GM12872 (cell line): ENCODE data around the gene F2RL3.

Experiments
- TF ChIP-seq, protein P1 (sequence below): IDR thresholded peaks from 3 replicates; pipeline ENCODE4 v1.5.1; 2011; ENCODE audit warnings: low read depth, mild to moderate bottlenecking, low read length, moderate library complexity; ENCODE audit not compliant: insufficient read depth

Gene F2RL3

DNA sequence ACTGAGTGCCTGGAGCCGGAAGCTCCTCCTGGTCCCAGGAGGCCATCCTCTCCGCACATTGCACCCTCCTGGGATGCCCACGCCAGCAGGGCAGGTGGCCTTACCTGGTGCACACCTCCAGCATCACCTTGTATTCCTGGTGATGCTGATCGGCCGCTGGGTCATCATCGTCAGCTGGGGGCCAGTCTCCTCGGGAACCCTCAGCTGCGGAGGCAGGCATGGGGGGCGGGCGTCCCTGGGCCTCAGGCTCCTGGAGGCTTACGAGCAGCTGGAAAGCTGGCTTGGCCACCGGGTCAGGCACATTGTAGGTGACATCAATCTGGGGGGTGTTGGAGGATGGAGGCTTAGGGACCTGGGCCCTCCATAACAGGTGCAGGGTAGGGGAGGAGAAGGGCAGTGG, 13.7 kb downstream of the F2RL3 start:
- TF ChIP-seq, protein P1, sequence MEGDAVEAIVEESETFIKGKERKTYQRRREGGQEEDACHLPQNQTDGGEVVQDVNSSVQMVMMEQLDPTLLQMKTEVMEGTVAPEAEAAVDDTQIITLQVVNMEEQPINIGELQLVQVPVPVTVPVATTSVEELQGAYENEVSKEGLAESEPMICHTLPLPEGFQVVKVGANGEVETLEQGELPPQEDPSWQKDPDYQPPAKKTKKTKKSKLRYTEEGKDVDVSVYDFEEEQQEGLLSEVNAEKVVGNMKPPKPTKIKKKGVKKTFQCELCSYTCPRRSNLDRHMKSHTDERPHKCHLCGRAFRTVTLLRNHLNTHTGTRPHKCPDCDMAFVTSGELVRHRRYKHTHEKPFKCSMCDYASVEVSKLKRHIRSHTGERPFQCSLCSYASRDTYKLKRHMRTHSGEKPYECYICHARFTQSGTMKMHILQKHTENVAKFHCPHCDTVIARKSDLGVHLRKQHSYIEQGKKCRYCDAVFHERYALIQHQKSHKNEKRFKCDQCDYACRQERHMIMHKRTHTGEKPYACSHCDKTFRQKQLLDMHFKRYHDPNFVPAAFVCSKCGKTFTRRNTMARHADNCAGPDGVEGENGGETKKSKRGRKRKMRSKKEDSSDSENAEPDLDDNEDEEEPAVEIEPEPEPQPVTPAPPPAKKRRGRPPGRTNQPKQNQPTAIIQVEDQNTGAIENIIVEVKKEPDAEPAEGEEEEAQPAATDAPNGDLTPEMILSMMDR = no peak

DNA sequence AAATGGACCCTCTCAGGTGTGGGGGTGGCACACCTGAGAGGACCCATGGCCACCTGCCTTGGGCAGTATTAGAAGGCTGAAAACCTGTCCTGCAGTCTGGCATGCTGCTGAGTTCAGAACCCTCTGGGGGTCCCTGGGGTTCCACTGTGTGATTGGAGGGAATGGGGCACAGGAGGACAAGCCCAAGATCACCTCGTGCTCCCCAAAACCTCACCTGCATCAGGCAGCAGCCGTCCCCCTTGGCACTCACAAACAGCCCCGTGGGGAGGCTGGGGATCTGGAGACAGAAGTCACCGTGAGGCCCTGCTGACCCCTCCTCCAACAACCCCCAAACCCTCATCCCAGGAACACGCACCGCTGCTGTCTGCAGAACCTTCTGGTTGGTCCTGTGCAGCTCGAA, 14.5 kb downstream of the F2RL3 start:
- TF ChIP-seq, protein P1 = no peak

DNA sequence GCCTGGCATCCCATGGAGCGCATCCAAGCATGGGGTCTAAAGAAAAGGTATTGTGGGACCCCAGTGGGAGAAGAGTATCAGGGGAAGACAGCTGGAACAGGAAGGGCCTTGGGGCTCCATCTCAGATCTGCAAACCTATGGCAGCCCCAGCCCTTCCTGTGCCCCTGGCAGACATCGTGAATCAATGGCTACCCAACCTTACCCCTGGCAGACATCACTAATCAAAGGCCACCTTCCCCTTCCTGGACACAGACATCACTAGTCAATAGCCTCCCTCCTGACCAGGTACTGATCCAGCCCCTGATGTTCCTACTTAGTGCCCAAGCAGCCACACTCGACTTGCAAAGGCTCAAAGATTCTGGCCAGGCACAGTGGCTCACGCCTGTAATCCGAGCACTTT, 15.8 kb downstream of the F2RL3 start:
- TF ChIP-seq, protein P1 = no peak

DNA sequence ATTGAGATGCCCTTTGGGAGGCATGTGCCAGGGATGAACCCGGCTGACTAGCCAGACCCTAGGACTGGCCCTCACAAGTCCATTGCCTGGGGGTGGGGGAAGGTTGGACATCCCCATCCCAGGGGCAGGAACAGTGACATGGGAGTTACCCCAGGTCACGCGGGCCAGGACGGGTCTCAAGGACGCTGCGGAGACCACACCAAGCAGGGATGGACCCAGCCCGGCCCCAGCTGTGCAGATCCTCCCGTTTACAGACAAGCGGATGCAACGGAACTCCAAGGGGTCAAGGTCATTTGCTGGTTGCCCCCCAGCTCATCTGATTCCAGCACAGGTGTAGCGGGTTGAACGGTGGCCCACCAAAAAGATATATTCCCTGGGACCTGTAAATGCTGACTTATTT, 20.0 kb downstream of the F2RL3 start:
- TF ChIP-seq, protein P1 = no peak

DNA sequence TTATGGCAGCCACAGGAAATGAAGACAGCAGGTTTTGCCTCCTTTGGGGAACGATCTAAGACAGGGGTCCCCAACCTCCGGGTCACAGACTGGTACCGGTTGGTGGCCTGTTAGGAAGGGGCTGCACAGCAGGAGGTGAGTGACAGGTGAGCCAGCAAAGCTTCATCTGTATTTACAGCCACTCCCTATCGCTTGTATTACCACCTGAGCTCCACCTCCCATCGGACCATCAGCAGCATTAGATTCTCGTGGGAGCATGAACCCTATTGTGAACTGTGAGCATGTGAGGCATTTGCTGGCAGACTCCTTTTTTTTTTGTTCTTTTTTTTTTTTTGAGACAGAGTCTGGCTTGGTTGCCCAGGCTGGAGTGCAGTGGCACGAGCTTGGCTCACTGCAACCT, 22.2 kb downstream of the F2RL3 start:
- TF ChIP-seq, protein P1 = no peak

DNA sequence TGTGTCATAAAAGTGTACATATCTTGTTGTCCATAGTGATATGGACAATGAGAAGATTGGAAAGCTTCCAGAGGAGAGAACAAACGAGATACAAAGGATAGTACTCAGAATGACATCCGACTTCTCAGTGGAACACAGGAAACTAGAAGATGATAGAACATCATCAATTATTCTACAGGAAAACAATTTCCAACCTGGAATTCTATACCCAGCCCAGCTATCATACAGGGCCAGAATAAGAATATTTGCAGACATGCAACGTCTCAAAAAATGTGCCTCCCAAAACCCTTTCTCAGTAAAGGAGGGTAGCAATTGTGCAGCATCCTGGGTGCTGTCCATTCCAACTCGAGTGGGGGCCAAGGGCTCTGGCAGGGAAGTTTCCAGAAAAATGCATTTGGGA, 24.0 kb downstream of the F2RL3 start:
- TF ChIP-seq, protein P1 = no peak

DNA sequence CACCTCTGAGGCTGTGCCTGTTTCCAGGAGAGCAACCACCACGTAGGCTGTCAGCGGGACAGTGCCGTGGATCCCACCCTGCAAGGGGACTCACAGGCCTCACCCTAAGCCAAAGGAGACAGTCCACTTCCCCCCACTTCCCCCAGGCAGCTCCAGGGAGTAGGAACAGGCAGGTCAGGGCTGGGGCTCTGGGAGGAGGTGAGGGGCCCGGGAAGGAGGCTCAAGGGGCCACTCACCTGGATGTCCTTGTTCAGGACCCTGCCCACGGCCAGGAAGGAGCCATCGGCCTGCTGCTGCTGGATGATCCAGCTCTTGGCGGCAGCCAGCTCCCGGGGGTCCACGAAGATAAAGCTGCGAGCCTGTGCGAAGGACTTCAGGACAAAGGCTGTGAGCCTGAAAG, 25.6 kb downstream of the F2RL3 start:
- TF ChIP-seq, protein P1 = no peak

DNA sequence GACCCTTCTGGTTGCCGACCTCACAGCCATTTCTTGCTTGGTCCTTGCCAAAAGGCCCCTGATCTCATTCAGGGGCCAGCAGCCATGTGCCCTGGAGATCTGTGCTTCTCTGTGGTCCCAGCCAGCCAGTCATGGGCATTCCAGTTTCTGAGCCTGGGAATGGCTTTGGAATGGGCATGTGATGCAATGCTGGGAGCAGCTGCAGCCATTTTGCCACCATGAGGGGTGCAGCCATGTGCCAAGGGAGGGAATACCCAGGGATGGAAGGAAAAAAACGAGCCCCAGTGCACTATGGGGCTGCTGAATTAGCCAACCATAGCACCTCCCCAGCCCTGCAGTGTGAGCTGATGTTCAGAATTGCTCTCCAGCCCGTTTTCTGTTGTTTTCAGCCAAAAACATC, 26.3 kb downstream of the F2RL3 start:
- TF ChIP-seq, protein P1 = no peak
